Heart right ventricle (tissue), 16 donors: ENCODE results near the gene TMEM53. TPM values are rescaled to one million over a fixed set of nuclear protein-coding genes. Genes with fewer than 3 reads are reported as not detected.

ENCODE experiments used
- ATAC-seq, 8 donors: fragments of 200-7000 bp; cut with Tn5 transposase; one replicate each; pipeline ENCODE4 v1.9.1; 2020; ENCODE audit warnings: mild to moderate bottlenecking in 8 of 8, moderate library complexity in 8 of 8, moderate number of reproducible peaks in 1 of 8
- DNase-seq, 2 donors: peaks; one replicate each; pipeline ENCODE4 v3.0.0-alpha.2; 2020
- H3K27ac ChIP-seq, 10 donors: fragments of 200-600 bp; sonication (generic) in 2 of 10; one replicate each; pipeline versions ENCODE4 v1.5.0 to v1.8.0; 2020 to 2022; ENCODE audit warnings: mild to moderate bottlenecking in 3 of 10
- H3K27me3 ChIP-seq, 7 donors: fragments of 200-600 bp; one replicate each; pipeline ENCODE4 v1.8.0; 2021 to 2022; ENCODE audit warnings: mild to moderate bottlenecking in 2 of 7
- H3K36me3 ChIP-seq, 9 donors: fragments of 200-600 bp; sonication (generic) in 1 of 9; one replicate each; pipeline versions ENCODE4 v1.5.0 to v1.8.0; 2020 to 2022; ENCODE audit warnings: mild to moderate bottlenecking in 2 of 9
- H3K4me1 ChIP-seq, 9 donors: fragments of 200-600 bp; sonication (generic) in 1 of 9; one replicate each; pipeline versions ENCODE4 v1.5.0 to v1.8.0; 2020 to 2022; ENCODE audit warnings: mild to moderate bottlenecking in 4 of 9
- H3K4me3 ChIP-seq, 10 donors: fragments of 200-600 bp; sonication (generic) in 2 of 10; one replicate each; pipeline versions ENCODE4 v1.5.0 to v1.8.0; 2020 to 2022; ENCODE audit warnings: mild to moderate bottlenecking in 7 of 10, moderate library complexity in 2 of 10
- H3K9me3 ChIP-seq, 11 donors: fragments of 200-600 bp in 10 of 11; sonication (generic) in 2 of 11; one replicate each; pipeline versions ENCODE4 v1.5.0 to v1.8.0; 2013 to 2022; ENCODE audit warnings: mild to moderate bottlenecking in 2 of 11, control low read depth in 1 of 11, moderate library complexity in 1 of 11
- CTCF ChIP-seq, 9 donors: fragments of 200-600 bp; sonication (generic) in 2 of 9; IDR thresholded peaks; one replicate each; pipeline versions ENCODE4 v1.5.0 to v1.8.0; 2021 to 2022; ENCODE audit warnings: antibody characterized with exemption in 9 of 9, mild to moderate bottlenecking in 5 of 9, moderate library complexity in 1 of 9
- WGBS, 2 donors: extraction: QIAGEN DNeasy Blood & Tissue Kit; methylation state at CpG; one replicate each; pipeline ENCODE4 v1.1.7; 2013; ENCODE audit warnings: inconsistent platforms in 1 of 2; 5-methylcytosine and 5-hydroxymethylcytosine counted together
- intact Hi-C, 10 donors: fragments of 100-400 bp; cut with DNase I; formaldehyde crosslinking; loops; one replicate each; pipeline versions ENCODE4 v1.11.1 to v1.14.2; 2022
- polyA plus RNA-seq, 2 donors: library from polyadenylated mRNA; stranded (reverse); fragments of 200-250 nt; gene quantifications; one replicate each; pipeline ENCODE4 v1.2.3, GENCODE V29; 2013
- total RNA-seq, 10 donors: library from RNA; stranded (reverse); fragmentation: NEBNext Ultra II Directional in 3 of 10; extraction: Animal tissue kit (Norgen Biotek cat#: 25700) in 3 of 10; gene quantifications; one replicate each; pipeline versions ENCODE4 v1.2.1 to v1.2.4, GENCODE V29; 2021 to 2023
- donor health status: Arrhythmogenic right ventricular cardiomyopathy.
- donor health status: ischemic (EF 13 %, LVEDD 7.1; RV severe dilation, severe dysfunction).
- donor health status: healthy with polysubstance abuse.
- donor health status: DM: no; HTN: yes; CAD: no.
- donor health status: DM: no; HTN: no; CAD: no.
- donor health status: ischemic (EF 25% LVEDD 6.9; RV normal size, moderate dysfunction).
- donor health status: ischemic (EF 25% LVEDD 5.7; RV mildly dilated, moderate dysfunction).
- donor health status: healthy.
- donor health status: DM: yes; HTN: yes; CAD: no.
- donor health status: Ischemic cardiomyopathy.
- donor health status: ischemic (EF 35%, LVEDD 5.7; RV mildly dilated, moderate dysfunction).
- donor health status: nonischemic (EF 11% LVEDD 7.7; RV severe dilation, severe dysfunction).
- donor health status: DM: yes; HTN: yes; CAD: no.
- donor health status: PGD.
- donor health status: ischemic (EF 29% LVEDD 5.4; RV normal size, mild dysfunction).
- donor health status: nonischemic (EF 23%, LVEDD 6.1; RV moderate dilation, normal function).

The TMEM53 gene
- total and polyA plus RNA-seq, 12 donors, result 6.6 to 21.0 (median 12.2) TPM

GRCh38 chr1:44646261-44647110 lies 27.8 kb downstream of the TMEM53 start:
- ATAC-seq (no peak), DNase-seq (no peak)
- 90 to 95% methylated on average over 28 of the region's 28 CpGs for WGBS, 2 donors
- H3K4me3 ChIP-seq, result no peak overlapping the region
- no peaks in the 10 kb centered on the region for H3K9me3 ChIP-seq
- TF ChIP-seq CTCF (IDR thresholded peaks at IDR 0.05), result no peak
- H3K36me3 ChIP-seq, result peaks cover 0 to 100% (median 38%) of the 10 kb centered on the region in 9 donors
- H3K27me3 ChIP-seq, result no peaks in the 10 kb centered on the region
- H3K4me1 ChIP-seq, result peaks cover 6 to 53% (median 28%) of the 10 kb centered on the region in 9 donors
- intact Hi-C loops, result no loop called here
- no peak overlapping the region for H3K27ac ChIP-seq

- ATAC-seq (peak; percentile 29 to 80 (median 50)), DNase-seq (peak in 1 of 2 donors; percentile 48)
- WGBS, 2 donors, result 84 to 95% methylated on average over 18 of the region's 18 CpGs
- Histone ChIP-seq H3K27me3 (no peaks in the 10 kb centered on the region), H3K4me1 (peaks cover 6 to 61% (median 32%) of the 10 kb centered on the region in 9 donors), H3K27ac (peak overlapping the region in 7 of 10 donors; percentile 6 to 69 (median 43)), H3K4me3 (no peak overlapping the region), H3K9me3 (no peaks in the 10 kb centered on the region), H3K36me3 (peaks cover 0 to 100% (median 33%) of the 10 kb centered on the region in 9 donors)
- intact Hi-C loops, result no loop called here
- no peak for TF ChIP-seq CTCF (IDR thresholded peaks at IDR 0.05)
These were observed 28.6 kb downstream of the TMEM53 start for GRCh38 chr1:44645476-44646244.

GRCh38 chr1:44644806-44645205 lies 29.5 kb downstream of the TMEM53 start:
- H3K27ac ChIP-seq, result peak overlapping the region in 5 of 10 donors; percentile 7 to 69 (median 15)
- TF ChIP-seq CTCF (IDR thresholded peaks at IDR 0.05), result no peak
- 88 to 94% methylated on average over 7 of the region's 7 CpGs for WGBS, 2 donors
- ATAC-seq (peak in 2 of 8 donors; percentile 4 to 6), DNase-seq (no peak)
- no peak overlapping the region for H3K4me3 ChIP-seq
- H3K27me3 ChIP-seq, result no peaks in the 10 kb centered on the region
- peaks cover 0 to 100% (median 27%) of the 10 kb centered on the region in 9 donors for H3K36me3 ChIP-seq
- H3K4me1 ChIP-seq, result peaks cover 6 to 59% (median 30%) of the 10 kb centered on the region in 9 donors
- H3K9me3 ChIP-seq, result no peaks in the 10 kb centered on the region
- intact Hi-C loops, result no loop called here

GRCh38 chr1:44643721-44644334 lies 30.5 kb downstream of the TMEM53 start:
- ATAC-seq, result peak in 4 of 8 donors; percentile 4 to 19 (median 8)
- Histone ChIP-seq H3K36me3 (peaks cover 0 to 100% (median 21%) of the 10 kb centered on the region in 9 donors), H3K27me3 (no peaks in the 10 kb centered on the region), H3K27ac (peak overlapping the region in 7 of 10 donors; percentile 31 to 69 (median 49)), H3K4me1 (peaks cover 6 to 58% (median 30%) of the 10 kb centered on the region in 9 donors), H3K9me3 (no peaks in the 10 kb centered on the region), H3K4me3 (no peak overlapping the region)
- intact Hi-C loops, result no loop called here
- 66 to 71% methylated on average over 9 of the region's 9 CpGs for WGBS, 2 donors
- DNase-seq, result no peak
- TF ChIP-seq CTCF (IDR thresholded peaks at IDR 0.05), result no peak
